ENCODE results near the gene TEX52. TPM values are rescaled to one million over a fixed set of nuclear protein-coding genes. Genes with fewer than 3 reads are reported as not detected.

The TEX52 gene
- total RNA-seq, 2 experiments from 2014 or later, result 0.25 to 0.29 TPM

GRCh38 chr12:2826036-2826435 lies 30.8 kb downstream of the TEX52 start:
- no peak overlapping the region for H3K4me3 ChIP-seq (ENCODE audit: low read depth, low read length, poor library complexity, severe bottlenecking)
- H3K36me3 ChIP-seq (ENCODE audit: insufficient read depth, low read length), result peaks cover 86% of the 10 kb centered on the region
- intact Hi-C loops (cut with micrococcal nuclease; ENCODE audit: unreplicated experiment), result no loop called here
- H2AFZ ChIP-seq (ENCODE audit: low read length), result no peak overlapping the region
- H3K4me1 ChIP-seq (ENCODE audit: insufficient read depth, low read length, poor library complexity, severe bottlenecking), result no peaks in the 10 kb centered on the region
- no peak overlapping the region for H3K27ac ChIP-seq (ENCODE audit: low read depth, low read length, poor library complexity, severe bottlenecking)
- no peak for DNase-seq (ENCODE audit: low spot score)
- no peak overlapping the region for H3K4me2 ChIP-seq (ENCODE audit: low read length)
- no TSS peak for BruUV-seq (replicated peaks)
- ChIA-PET POLR2A (no interaction called here), CTCF (ENCODE audit: unreplicated experiment) (no interaction called here)
- H4K20me1 ChIP-seq (ENCODE audit: insufficient read depth, low read length), result no peaks in the 10 kb centered on the region
- no peaks in the 10 kb centered on the region for H3K9me2 ChIP-seq (ENCODE audit: insufficient read depth, low read length)
- no peaks in the 10 kb centered on the region for H3K9me3 ChIP-seq (ENCODE audit: low read length)
- H3K79me2 ChIP-seq (ENCODE audit: insufficient read depth, low read depth, low read length), result no peaks in the 10 kb centered on the region
- no peak for TF ChIP-seq CTCF (conservative IDR thresholded peaks at IDR 0.05; ENCODE audit: low read length)
- no peak for TF ChIP-seq EZH2phosphoT487 (IDR thresholded peaks at IDR 0.05; ENCODE audit: borderline replicate concordance, low read depth, low read length)

DNA sequence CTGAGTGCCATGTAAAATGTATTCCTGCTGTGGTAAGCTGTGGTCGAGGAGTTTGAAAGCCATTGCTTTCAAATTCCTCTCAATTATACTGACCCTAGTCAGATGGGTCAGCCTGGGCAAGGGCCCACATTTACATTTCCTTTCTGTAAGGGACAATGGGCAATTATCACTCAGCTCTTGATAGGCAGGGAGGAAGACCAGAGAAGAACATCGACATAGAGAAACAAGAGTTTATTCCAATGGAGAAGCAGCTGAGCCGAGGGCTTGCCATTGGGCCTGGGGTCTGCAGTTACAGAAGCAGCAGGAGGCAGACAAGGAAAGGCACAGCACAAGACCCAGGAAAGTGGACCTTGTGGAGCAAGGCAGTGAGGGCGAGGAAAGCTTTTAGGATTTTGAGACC lies 31.7 kb downstream of the TEX52 start:
- intact Hi-C loops (cut with micrococcal nuclease; ENCODE audit: unreplicated experiment), result no loop called here
- Histone ChIP-seq H3K9me3 (ENCODE audit: low read length) (no peaks in the 10 kb centered on the region), H3K79me2 (ENCODE audit: insufficient read depth, low read depth, low read length) (no peaks in the 10 kb centered on the region), H3K36me3 (ENCODE audit: insufficient read depth, low read length) (peaks cover 88% of the 10 kb centered on the region), H3K4me2 (ENCODE audit: low read length) (no peak overlapping the region), H3K27ac (ENCODE audit: low read depth, low read length, poor library complexity, severe bottlenecking) (no peak overlapping the region), H2AFZ (ENCODE audit: low read length) (no peak overlapping the region), H3K9me2 (ENCODE audit: insufficient read depth, low read length) (no peaks in the 10 kb centered on the region), H3K4me3 (ENCODE audit: low read depth, low read length, poor library complexity, severe bottlenecking) (no peak overlapping the region), H3K4me1 (ENCODE audit: insufficient read depth, low read length, poor library complexity, severe bottlenecking) (no peaks in the 10 kb centered on the region), H4K20me1 (ENCODE audit: insufficient read depth, low read length) (no peaks in the 10 kb centered on the region)
- POLR2A ChIA-PET, result no interaction called here
- TSS peak; percentile 30 for BruUV-seq (replicated peaks)
- TF ChIP-seq EZH2phosphoT487 (IDR thresholded peaks at IDR 0.05; ENCODE audit: borderline replicate concordance, low read depth, low read length) (no peak), CTCF (conservative IDR thresholded peaks at IDR 0.05; ENCODE audit: low read length) (no peak)
- no peak for DNase-seq (ENCODE audit: low spot score)
- CTCF ChIA-PET (ENCODE audit: unreplicated experiment), result no interaction called here

DNA sequence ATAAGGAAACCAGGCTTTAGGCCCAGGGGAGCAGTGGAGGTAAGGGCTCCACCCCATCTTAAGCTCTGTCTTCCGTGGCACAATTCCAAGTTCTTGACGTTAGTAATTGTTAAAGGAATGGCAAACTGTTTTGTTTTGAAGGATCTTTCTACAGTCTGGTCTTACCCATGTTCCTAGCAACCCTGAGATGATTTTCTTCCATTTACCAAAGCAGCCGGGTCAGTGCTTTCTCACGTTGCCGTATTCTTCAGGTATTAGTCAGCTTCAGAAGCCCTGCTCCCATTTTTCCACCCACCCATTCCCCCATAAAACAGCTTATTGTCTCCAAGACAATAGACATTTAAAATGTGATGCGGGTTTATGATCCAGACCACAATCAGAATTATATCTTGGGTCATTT lies 32.3 kb downstream of the TEX52 start:
- H3K9me3 ChIP-seq (ENCODE audit: low read length), result no peaks in the 10 kb centered on the region
- CTCF ChIA-PET (ENCODE audit: unreplicated experiment), result no interaction called here
- POLR2A ChIA-PET, result no interaction called here
- no peaks in the 10 kb centered on the region for H3K9me2 ChIP-seq (ENCODE audit: insufficient read depth, low read length)
- H3K4me2 ChIP-seq (ENCODE audit: low read length), result no peak overlapping the region
- intact Hi-C loops (cut with micrococcal nuclease; ENCODE audit: unreplicated experiment), result no loop called here
- H3K4me1 ChIP-seq (ENCODE audit: insufficient read depth, low read length, poor library complexity, severe bottlenecking), result no peaks in the 10 kb centered on the region
- TF ChIP-seq CTCF (conservative IDR thresholded peaks at IDR 0.05; ENCODE audit: low read length), result no peak
- TF ChIP-seq EZH2phosphoT487 (IDR thresholded peaks at IDR 0.05; ENCODE audit: borderline replicate concordance, low read depth, low read length), result no peak
- no peak overlapping the region for H3K4me3 ChIP-seq (ENCODE audit: low read depth, low read length, poor library complexity, severe bottlenecking)
- no peaks in the 10 kb centered on the region for H3K79me2 ChIP-seq (ENCODE audit: insufficient read depth, low read depth, low read length)
- BruUV-seq (replicated peaks), result no TSS peak
- no peak overlapping the region for H3K27ac ChIP-seq (ENCODE audit: low read depth, low read length, poor library complexity, severe bottlenecking)
- H3K36me3 ChIP-seq (ENCODE audit: insufficient read depth, low read length), result peaks cover 90% of the 10 kb centered on the region
- no peak overlapping the region for H2AFZ ChIP-seq (ENCODE audit: low read length)
- DNase-seq (ENCODE audit: low spot score), result no peak
- no peaks in the 10 kb centered on the region for H4K20me1 ChIP-seq (ENCODE audit: insufficient read depth, low read length)

All from OCI-LY7 (cell line).